GM12892 (cell line): ENCODE measurements around the gene RBBP5.

Source experiments
- POLR2A ChIP-seq: IDR thresholded peaks from 2 replicates; pipeline ENCODE4 v1.6.1; 2011; ENCODE audit warnings: low read depth, low read length, control low read depth
- POLR2AphosphoS5 ChIP-seq: IDR thresholded peaks from 2 replicates; pipeline ENCODE4 v1.6.1; 2011; ENCODE audit warnings: low read depth, low read length, control low read depth
- TAF1 ChIP-seq: IDR thresholded peaks from 2 replicates; pipeline ENCODE4 v1.6.1; 2011; ENCODE audit warnings: low read depth, mild to moderate bottlenecking, control low read depth, low read length, borderline replicate concordance

- TF ChIP-seq TAF1 (no peak), POLR2A (no peak), POLR2AphosphoS5 (no peak)
Measured at GRCh38 chr1:205098242-205098641, 23.5 kb downstream of the RBBP5 start.
